Measurements from ENCODE around the gene CENATAC.

GRCh38 chr11:119046489-119046888 lies 48.6 kb downstream of the CENATAC start:
- TF ChIP-seq FOXK2 (conservative IDR thresholded peaks at IDR 0.05 in 1 of 2, IDR thresholded peaks at IDR 0.05 in 1 of 2; ENCODE audit: low read depth in 2 of 2) (no peak), CHD2 (IDR thresholded peaks at IDR 0.05; ENCODE audit: low read depth, low read length) (no peak), ARNT (IDR thresholded peaks at IDR 0.05) (no peak), HMG20A (CRISPR knock-in tag; conservative IDR thresholded peaks at IDR 0.05) (no peak), EP300 (IDR thresholded peaks at IDR 0.05; ENCODE audit: low read length) (no peak), POLR2A (conservative IDR thresholded peaks at IDR 0.05) (no peak), TBP (optimal IDR thresholded peaks at IDR 0.05; ENCODE audit: low read depth, low read length) (no peak), EZH2 (IDR thresholded peaks at IDR 0.05; ENCODE audit: borderline replicate concordance, low read depth, low read length) (no peak), AFF4 (CRISPR knock-in tag; IDR thresholded peaks at IDR 0.05) (no peak), HOMEZ (CRISPR knock-in tag; IDR thresholded peaks at IDR 0.05) (no peak), KAT2B (IDR thresholded peaks at IDR 0.05; ENCODE audit: low read depth, low read length) (no peak)
- TF ChIP-seq, protein P1, sequence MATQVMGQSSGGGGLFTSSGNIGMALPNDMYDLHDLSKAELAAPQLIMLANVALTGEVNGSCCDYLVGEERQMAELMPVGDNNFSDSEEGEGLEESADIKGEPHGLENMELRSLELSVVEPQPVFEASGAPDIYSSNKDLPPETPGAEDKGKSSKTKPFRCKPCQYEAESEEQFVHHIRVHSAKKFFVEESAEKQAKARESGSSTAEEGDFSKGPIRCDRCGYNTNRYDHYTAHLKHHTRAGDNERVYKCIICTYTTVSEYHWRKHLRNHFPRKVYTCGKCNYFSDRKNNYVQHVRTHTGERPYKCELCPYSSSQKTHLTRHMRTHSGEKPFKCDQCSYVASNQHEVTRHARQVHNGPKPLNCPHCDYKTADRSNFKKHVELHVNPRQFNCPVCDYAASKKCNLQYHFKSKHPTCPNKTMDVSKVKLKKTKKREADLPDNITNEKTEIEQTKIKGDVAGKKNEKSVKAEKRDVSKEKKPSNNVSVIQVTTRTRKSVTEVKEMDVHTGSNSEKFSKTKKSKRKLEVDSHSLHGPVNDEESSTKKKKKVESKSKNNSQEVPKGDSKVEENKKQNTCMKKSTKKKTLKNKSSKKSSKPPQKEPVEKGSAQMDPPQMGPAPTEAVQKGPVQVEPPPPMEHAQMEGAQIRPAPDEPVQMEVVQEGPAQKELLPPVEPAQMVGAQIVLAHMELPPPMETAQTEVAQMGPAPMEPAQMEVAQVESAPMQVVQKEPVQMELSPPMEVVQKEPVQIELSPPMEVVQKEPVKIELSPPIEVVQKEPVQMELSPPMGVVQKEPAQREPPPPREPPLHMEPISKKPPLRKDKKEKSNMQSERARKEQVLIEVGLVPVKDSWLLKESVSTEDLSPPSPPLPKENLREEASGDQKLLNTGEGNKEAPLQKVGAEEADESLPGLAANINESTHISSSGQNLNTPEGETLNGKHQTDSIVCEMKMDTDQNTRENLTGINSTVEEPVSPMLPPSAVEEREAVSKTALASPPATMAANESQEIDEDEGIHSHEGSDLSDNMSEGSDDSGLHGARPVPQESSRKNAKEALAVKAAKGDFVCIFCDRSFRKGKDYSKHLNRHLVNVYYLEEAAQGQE (IDR thresholded peaks at IDR 0.05; ENCODE audit: borderline replicate concordance) = no peak
- TF ChIP-seq, protein P1 (CRISPR knock-in tag; IDR thresholded peaks at IDR 0.05; ENCODE audit: low read depth) = no peak
- TF ChIP-seq, protein P2, sequence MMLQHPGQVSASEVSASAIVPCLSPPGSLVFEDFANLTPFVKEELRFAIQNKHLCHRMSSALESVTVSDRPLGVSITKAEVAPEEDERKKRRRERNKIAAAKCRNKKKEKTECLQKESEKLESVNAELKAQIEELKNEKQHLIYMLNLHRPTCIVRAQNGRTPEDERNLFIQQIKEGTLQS (IDR thresholded peaks at IDR 0.05) = no peak
- TF ChIP-seq, protein P2 (CRISPR knock-in tag; conservative IDR thresholded peaks at IDR 0.05) = no peak
- TF ChIP-seq, protein P3, sequence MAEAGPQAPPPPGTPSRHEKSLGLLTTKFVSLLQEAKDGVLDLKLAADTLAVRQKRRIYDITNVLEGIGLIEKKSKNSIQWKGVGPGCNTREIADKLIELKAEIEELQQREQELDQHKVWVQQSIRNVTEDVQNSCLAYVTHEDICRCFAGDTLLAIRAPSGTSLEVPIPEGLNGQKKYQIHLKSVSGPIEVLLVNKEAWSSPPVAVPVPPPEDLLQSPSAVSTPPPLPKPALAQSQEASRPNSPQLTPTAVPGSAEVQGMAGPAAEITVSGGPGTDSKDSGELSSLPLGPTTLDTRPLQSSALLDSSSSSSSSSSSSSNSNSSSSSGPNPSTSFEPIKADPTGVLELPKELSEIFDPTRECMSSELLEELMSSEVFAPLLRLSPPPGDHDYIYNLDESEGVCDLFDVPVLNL (CRISPR knock-in tag; IDR thresholded peaks at IDR 0.05; ENCODE audit: low read depth) = no peak
